ENCODE measurements around the gene C1QB.

Gene C1QB

GRCh38 chr1:22688466-22688865, 35.4 kb downstream of the C1QB start:
- Histone ChIP-seq H3K36me3 (ENCODE audit: control insufficient read depth in 4 of 4, insufficient read depth in 4 of 4, low read length in 3 of 4) (no peaks in the 10 kb centered on the region), H3K27ac (ENCODE audit: insufficient read depth in 1 of 2, low read depth in 1 of 2, low read length in 2 of 2, poor library complexity in 1 of 2, severe bottlenecking in 2 of 2) (no peak overlapping the region), H3K27me3 (replicated peaks in 2 of 5; ENCODE audit: control insufficient read depth in 4 of 5, insufficient read depth in 5 of 5, low read length in 4 of 5) (peaks cover 2 to 13% (median 6%) of the 10 kb centered on the region in 5 experiments), H3K4me1 (ENCODE audit: control extremely low read depth in 1 of 4, control insufficient read depth in 4 of 4, insufficient read depth in 4 of 4, low read length in 3 of 4) (no peaks in the 10 kb centered on the region), H3K4me3 (ENCODE audit: control insufficient read depth in 1 of 7, extremely low read depth in 1 of 7, insufficient read depth in 4 of 7, low read depth in 2 of 7, low read length in 6 of 7) (no peak overlapping the region), H3K9me3 (ENCODE audit: control extremely low read depth in 1 of 5, control insufficient read depth in 4 of 5, insufficient read depth in 2 of 5, low read depth in 1 of 5, low read length in 4 of 5) (no peaks in the 10 kb centered on the region)
- POLR2A ChIA-PET, result interaction anchor here (0.5 to 0.6 kb wide), 2 partner anchors 26 to 656 kb away, joined by 3 read pairs; partner anchors contain the start of gene HNRNPR
- CTCF ChIA-PET, result no interaction called here
- no peak for DNase-seq

GRCh38 chr1:22689505-22689904, 36.5 kb downstream of the C1QB start:
- H3K27ac ChIP-seq (ENCODE audit: insufficient read depth in 1 of 2, low read depth in 1 of 2, low read length in 2 of 2, poor library complexity in 1 of 2, severe bottlenecking in 2 of 2), result no peak overlapping the region
- H3K4me3 ChIP-seq (ENCODE audit: control insufficient read depth in 1 of 7, extremely low read depth in 1 of 7, insufficient read depth in 4 of 7, low read depth in 2 of 7, low read length in 6 of 7), result no peak overlapping the region
- no peaks in the 10 kb centered on the region for H3K36me3 ChIP-seq (ENCODE audit: control insufficient read depth in 4 of 4, insufficient read depth in 4 of 4, low read length in 3 of 4)
- 97% methylated on average over 9 of the region's 11 CpGs for WGBS (ENCODE audit: insufficient coverage)
- ChIA-PET POLR2A (no interaction called here), CTCF (no interaction called here)
- peaks cover 2 to 13% (median 4%) of the 10 kb centered on the region in 5 experiments for H3K27me3 ChIP-seq (replicated peaks in 2 of 5; ENCODE audit: control insufficient read depth in 4 of 5, insufficient read depth in 5 of 5, low read length in 4 of 5)
- no peaks in the 10 kb centered on the region for H3K9me3 ChIP-seq (ENCODE audit: control extremely low read depth in 1 of 5, control insufficient read depth in 4 of 5, insufficient read depth in 2 of 5, low read depth in 1 of 5, low read length in 4 of 5)
- H3K4me1 ChIP-seq (ENCODE audit: control extremely low read depth in 1 of 4, control insufficient read depth in 4 of 4, insufficient read depth in 4 of 4, low read length in 3 of 4), result no peaks in the 10 kb centered on the region
- no peak for DNase-seq

- no peaks in the 10 kb centered on the region for H3K9me3 ChIP-seq (ENCODE audit: control extremely low read depth in 1 of 5, control insufficient read depth in 4 of 5, insufficient read depth in 2 of 5, low read depth in 1 of 5, low read length in 4 of 5)
- no peak overlapping the region for H3K4me3 ChIP-seq (ENCODE audit: control insufficient read depth in 1 of 7, extremely low read depth in 1 of 7, insufficient read depth in 4 of 7, low read depth in 2 of 7, low read length in 6 of 7)
- POLR2A ChIA-PET, result no interaction called here
- H3K27ac ChIP-seq (ENCODE audit: insufficient read depth in 1 of 2, low read depth in 1 of 2, low read length in 2 of 2, poor library complexity in 1 of 2, severe bottlenecking in 2 of 2), result no peak overlapping the region
- no peaks in the 10 kb centered on the region for H3K4me1 ChIP-seq (ENCODE audit: control extremely low read depth in 1 of 4, control insufficient read depth in 4 of 4, insufficient read depth in 4 of 4, low read length in 3 of 4)
- CTCF ChIA-PET, result interaction anchor here (0.9 to 1.5 kb wide), 2 partner anchors 8 to 13 kb away, joined by 4 to 5 read pairs; no protein-coding TSS in a partner anchor
- DNase-seq, result no peak
- H3K27me3 ChIP-seq (replicated peaks in 2 of 5; ENCODE audit: control insufficient read depth in 4 of 5, insufficient read depth in 5 of 5, low read length in 4 of 5), result peaks cover 0 to 7% (median 4%) of the 10 kb centered on the region in 5 experiments
- WGBS (ENCODE audit: insufficient coverage), result 68% methylated on average over 4 of the region's 13 CpGs
- H3K36me3 ChIP-seq (ENCODE audit: control insufficient read depth in 4 of 4, insufficient read depth in 4 of 4, low read length in 3 of 4), result no peaks in the 10 kb centered on the region
These were observed 38.2 kb downstream of the C1QB start for GRCh38 chr1:22691031-22691753.

GRCh38 chr1:22694172-22694571, 41.1 kb downstream of the C1QB start:
- no peaks in the 10 kb centered on the region for H3K9me3 ChIP-seq (ENCODE audit: control extremely low read depth in 1 of 5, control insufficient read depth in 4 of 5, insufficient read depth in 2 of 5, low read depth in 1 of 5, low read length in 4 of 5)
- H3K27me3 ChIP-seq (replicated peaks in 2 of 5; ENCODE audit: control insufficient read depth in 4 of 5, insufficient read depth in 5 of 5, low read length in 4 of 5), result peaks cover 0 to 2% (median 0%) of the 10 kb centered on the region in 5 experiments
- DNase-seq, result no peak
- no peak overlapping the region for H3K27ac ChIP-seq (ENCODE audit: insufficient read depth in 1 of 2, low read depth in 1 of 2, low read length in 2 of 2, poor library complexity in 1 of 2, severe bottlenecking in 2 of 2)
- no peak overlapping the region for H3K4me3 ChIP-seq (ENCODE audit: control insufficient read depth in 1 of 7, extremely low read depth in 1 of 7, insufficient read depth in 4 of 7, low read depth in 2 of 7, low read length in 6 of 7)
- H3K36me3 ChIP-seq (ENCODE audit: control insufficient read depth in 4 of 4, insufficient read depth in 4 of 4, low read length in 3 of 4), result no peaks in the 10 kb centered on the region
- ChIA-PET CTCF (no interaction called here), POLR2A (no interaction called here)
- no peaks in the 10 kb centered on the region for H3K4me1 ChIP-seq (ENCODE audit: control extremely low read depth in 1 of 4, control insufficient read depth in 4 of 4, insufficient read depth in 4 of 4, low read length in 3 of 4)
- WGBS (ENCODE audit: insufficient coverage), result 94% methylated on average over 5 of the region's 5 CpGs

GRCh38 chr1:22696610-22697009, 43.6 kb downstream of the C1QB start:
- H3K27me3 ChIP-seq (replicated peaks in 2 of 5; ENCODE audit: control insufficient read depth in 4 of 5, insufficient read depth in 5 of 5, low read length in 4 of 5), result peaks cover 0 to 2% (median 0%) of the 10 kb centered on the region in 5 experiments
- WGBS (ENCODE audit: insufficient coverage), result 94% methylated on average over 2 of the region's 3 CpGs
- H3K9me3 ChIP-seq (ENCODE audit: control extremely low read depth in 1 of 5, control insufficient read depth in 4 of 5, insufficient read depth in 2 of 5, low read depth in 1 of 5, low read length in 4 of 5), result no peaks in the 10 kb centered on the region
- no peaks in the 10 kb centered on the region for H3K36me3 ChIP-seq (ENCODE audit: control insufficient read depth in 4 of 4, insufficient read depth in 4 of 4, low read length in 3 of 4)
- no peak overlapping the region for H3K4me3 ChIP-seq (ENCODE audit: control insufficient read depth in 1 of 7, extremely low read depth in 1 of 7, insufficient read depth in 4 of 7, low read depth in 2 of 7, low read length in 6 of 7)
- no peak overlapping the region for H3K27ac ChIP-seq (ENCODE audit: insufficient read depth in 1 of 2, low read depth in 1 of 2, low read length in 2 of 2, poor library complexity in 1 of 2, severe bottlenecking in 2 of 2)
- no peaks in the 10 kb centered on the region for H3K4me1 ChIP-seq (ENCODE audit: control extremely low read depth in 1 of 4, control insufficient read depth in 4 of 4, insufficient read depth in 4 of 4, low read length in 3 of 4)
- ChIA-PET POLR2A (no interaction called here), CTCF (no interaction called here)
- no peak for DNase-seq

GRCh38 chr1:22697980-22698379, 44.9 kb downstream of the C1QB start:
- peaks cover 0 to 2% (median 0%) of the 10 kb centered on the region in 5 experiments for H3K27me3 ChIP-seq (replicated peaks in 2 of 5; ENCODE audit: control insufficient read depth in 4 of 5, insufficient read depth in 5 of 5, low read length in 4 of 5)

GRCh38 chr1:22699681-22700520, 46.9 kb downstream of the C1QB start:
- Histone ChIP-seq H3K9me3 (ENCODE audit: control extremely low read depth in 1 of 5, control insufficient read depth in 4 of 5, insufficient read depth in 2 of 5, low read depth in 1 of 5, low read length in 4 of 5) (no peaks in the 10 kb centered on the region), H3K27ac (ENCODE audit: insufficient read depth in 1 of 2, low read depth in 1 of 2, low read length in 2 of 2, poor library complexity in 1 of 2, severe bottlenecking in 2 of 2) (no peak overlapping the region), H3K27me3 (replicated peaks in 2 of 5; ENCODE audit: control insufficient read depth in 4 of 5, insufficient read depth in 5 of 5, low read length in 4 of 5) (peaks cover 0 to 2% (median 0%) of the 10 kb centered on the region in 5 experiments), H3K36me3 (ENCODE audit: control insufficient read depth in 4 of 4, insufficient read depth in 4 of 4, low read length in 3 of 4) (no peaks in the 10 kb centered on the region), H3K4me1 (ENCODE audit: control extremely low read depth in 1 of 4, control insufficient read depth in 4 of 4, insufficient read depth in 4 of 4, low read length in 3 of 4) (peaks cover 0 to 9% (median 6%) of the 10 kb centered on the region in 4 experiments), H3K4me3 (ENCODE audit: control insufficient read depth in 1 of 7, extremely low read depth in 1 of 7, insufficient read depth in 4 of 7, low read depth in 2 of 7, low read length in 6 of 7) (no peak overlapping the region)
- POLR2A ChIA-PET, result no interaction called here
- CTCF ChIA-PET, result interaction anchor here (1.2 to 2.5 kb wide), 3 partner anchors 8 to 162 kb away, joined by 4 to 10 read pairs (median 5); no protein-coding TSS in a partner anchor
- DNase-seq, result no peak
- 100% methylated on average over 3 of the region's 14 CpGs for WGBS (ENCODE audit: insufficient coverage)

More at GRCh38 chr1:22697980-22698379, 44.9 kb downstream of the C1QB start:
- ChIA-PET CTCF (interaction anchor here (0.7 to 2.5 kb wide), 2 partner anchors 10 to 190 kb away, joined by 3 to 10 read pairs; no protein-coding TSS in a partner anchor), POLR2A (no interaction called here)
- peaks cover 0 to 7% (median 5%) of the 10 kb centered on the region in 4 experiments for H3K4me1 ChIP-seq (ENCODE audit: control extremely low read depth in 1 of 4, control insufficient read depth in 4 of 4, insufficient read depth in 4 of 4, low read length in 3 of 4)
- no peaks in the 10 kb centered on the region for H3K36me3 ChIP-seq (ENCODE audit: control insufficient read depth in 4 of 4, insufficient read depth in 4 of 4, low read length in 3 of 4)
- no peak overlapping the region for H3K27ac ChIP-seq (ENCODE audit: insufficient read depth in 1 of 2, low read depth in 1 of 2, low read length in 2 of 2, poor library complexity in 1 of 2, severe bottlenecking in 2 of 2)
- DNase-seq, result no peak
- no peak overlapping the region for H3K4me3 ChIP-seq (ENCODE audit: control insufficient read depth in 1 of 7, extremely low read depth in 1 of 7, insufficient read depth in 4 of 7, low read depth in 2 of 7, low read length in 6 of 7)
- no peaks in the 10 kb centered on the region for H3K9me3 ChIP-seq (ENCODE audit: control extremely low read depth in 1 of 5, control insufficient read depth in 4 of 5, insufficient read depth in 2 of 5, low read depth in 1 of 5, low read length in 4 of 5)
- WGBS (ENCODE audit: insufficient coverage), result 88% methylated on average over 4 of the region's 5 CpGs

Measured in common myeloid progenitor, CD34-positive (primary cell).